ENCODE measurements around the gene DCAF10. TPM values are rescaled to one million over a fixed set of nuclear protein-coding genes. Genes with fewer than 3 reads are reported as not detected.

DCAF10 gene
- total and polyA plus RNA-seq, 2 experiments from 2014 or later: 15.8 to 20.9 TPM

DNA sequence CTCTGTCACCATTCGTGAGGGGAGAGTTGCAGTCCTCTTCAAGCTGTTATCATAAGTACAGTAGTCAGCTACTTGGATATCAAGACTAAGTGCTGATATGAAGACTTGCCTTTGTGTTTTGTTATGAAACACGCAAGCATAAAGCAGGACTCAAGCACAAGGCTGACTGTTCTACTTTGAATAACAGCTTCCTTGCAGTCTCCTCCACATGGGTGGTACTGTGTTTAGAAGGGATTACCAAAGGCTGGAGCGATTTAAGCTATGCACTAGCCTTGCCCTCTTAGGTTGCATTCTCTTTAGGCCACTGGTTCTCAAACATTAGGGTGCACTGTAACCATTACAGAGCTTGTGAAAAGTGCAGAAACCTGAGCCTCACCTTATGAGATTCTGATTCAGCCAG lies 61.9 kb downstream of the DCAF10 start:
- Histone ChIP-seq H3F3A (ENCODE audit: insufficient read depth) (peaks cover 15% of the 10 kb centered on the region; the same call in 1 of the 2 replicates), H3K4me2 (ENCODE audit: unreplicated experiment) (no peak overlapping the region), H3K9me3 (ENCODE audit: low read depth) (no peaks in the 10 kb centered on the region), H3K79me2 (ENCODE audit: insufficient read depth) (peaks cover 7% of the 10 kb centered on the region), H3K4me1 (ENCODE audit: insufficient read depth) (no peaks in the 10 kb centered on the region), H3K9me2 (ENCODE audit: insufficient read depth) (no peaks in the 10 kb centered on the region), H3K36me3 (ENCODE audit: low read depth) (peaks cover 41% of the 10 kb centered on the region), H3K27me3 (replicated peaks; ENCODE audit: insufficient read depth) (no peaks in the 10 kb centered on the region), H3K4me3 (no peak overlapping the region), H2AFZ (no peak overlapping the region), H3K27ac (no peak overlapping the region), H4K20me1 (ENCODE audit: insufficient read depth) (no peaks in the 10 kb centered on the region), H3K9ac (no peak overlapping the region)
- TF ChIP-seq EZH2phosphoT487 (IDR thresholded peaks at IDR 0.05; ENCODE audit: insufficient read depth, low read depth) (no peak), EZH2 (IDR thresholded peaks at IDR 0.05; ENCODE audit: insufficient read depth, poor library complexity, severe bottlenecking) (no peak)
- no peak for DNase-seq
- 95 to 98% methylated on average over 3 of the region's 3 CpGs for WGBS, 2 experiments (ENCODE audit: low coverage in 1 of 2, low lambda C conversion rate in 2 of 2, missing lambda C conversion rate in 2 of 2)
- in situ Hi-C loops (cut with MboI): no loop called here

DNA sequence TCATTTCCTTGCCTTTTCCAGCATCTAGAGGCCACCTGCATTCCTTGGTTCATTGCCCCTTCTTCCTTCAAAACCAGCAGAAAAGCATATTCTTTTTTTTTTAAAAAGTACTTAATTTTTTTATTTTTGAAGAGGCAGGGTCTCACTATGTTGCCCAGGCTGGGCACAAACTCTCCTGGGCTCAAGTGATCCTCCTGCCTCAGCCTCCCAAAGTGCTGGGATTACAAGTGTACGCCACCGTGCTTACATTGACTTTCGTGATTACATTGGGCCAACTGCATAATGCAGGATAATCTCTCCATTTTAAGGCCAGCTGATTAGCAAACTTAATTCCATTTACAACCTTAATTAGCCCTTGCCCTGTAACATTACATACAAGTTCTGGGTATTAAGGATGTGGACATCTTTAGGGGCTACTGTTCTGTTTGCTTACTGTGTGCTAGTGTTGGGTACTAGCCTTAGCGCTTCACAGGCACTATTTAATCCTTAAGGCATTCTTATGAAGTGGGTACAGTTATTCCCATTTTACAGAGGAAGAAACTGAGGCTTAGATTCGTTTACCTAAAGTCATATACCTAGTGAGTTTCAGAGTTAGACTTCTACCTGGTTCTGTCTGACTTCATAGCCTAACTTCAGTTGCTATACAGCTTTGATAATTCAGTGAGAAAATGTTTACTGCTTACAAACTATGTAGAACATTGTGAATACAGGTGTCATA lies 69.6 kb downstream of the DCAF10 start:
- Histone ChIP-seq H3F3A (ENCODE audit: insufficient read depth) (peaks cover 14% of the 10 kb centered on the region), H4K20me1 (ENCODE audit: insufficient read depth) (no peaks in the 10 kb centered on the region), H3K36me3 (ENCODE audit: low read depth) (peaks cover 15% of the 10 kb centered on the region), H3K27me3 (replicated peaks; ENCODE audit: insufficient read depth) (no peaks in the 10 kb centered on the region), H3K27ac (no peak overlapping the region), H3K9me3 (ENCODE audit: low read depth) (no peaks in the 10 kb centered on the region), H3K4me3 (no peak overlapping the region), H3K4me2 (ENCODE audit: unreplicated experiment) (no peak overlapping the region), H3K9ac (no peak overlapping the region), H2AFZ (no peak overlapping the region), H3K4me1 (ENCODE audit: insufficient read depth) (no peaks in the 10 kb centered on the region), H3K79me2 (ENCODE audit: insufficient read depth) (no peaks in the 10 kb centered on the region), H3K9me2 (ENCODE audit: insufficient read depth) (no peaks in the 10 kb centered on the region)
- WGBS, 2 experiments (ENCODE audit: low coverage in 1 of 2, low lambda C conversion rate in 2 of 2, missing lambda C conversion rate in 2 of 2): 97 to 99% methylated on average over 5 of the region's 5 CpGs
- no peak for DNase-seq
- TF ChIP-seq EZH2phosphoT487 (IDR thresholded peaks at IDR 0.05; ENCODE audit: insufficient read depth, low read depth) (no peak), EZH2 (IDR thresholded peaks at IDR 0.05; ENCODE audit: insufficient read depth, poor library complexity, severe bottlenecking) (no peak)
- in situ Hi-C loops (cut with MboI): no loop called here

DNA sequence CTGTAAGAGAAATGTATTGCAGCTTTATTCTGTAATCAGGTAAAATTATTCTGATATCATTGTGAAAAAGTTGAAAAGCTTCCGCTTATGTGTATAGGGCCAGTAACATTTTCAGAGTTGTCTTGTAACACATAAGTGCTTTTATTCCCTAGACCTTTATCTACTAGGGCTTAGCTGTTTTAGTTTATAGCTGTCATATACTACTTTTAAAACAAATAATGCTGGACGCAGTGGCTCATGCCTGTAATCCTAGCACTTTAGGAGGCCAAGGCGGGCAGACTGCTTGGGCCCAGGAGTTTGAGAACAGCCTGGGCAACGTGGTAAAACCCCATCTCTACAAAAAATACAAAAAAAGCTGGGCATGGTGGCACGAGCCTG lies 70.2 kb downstream of the DCAF10 start:
- 82 to 87% methylated on average over 5 of the region's 5 CpGs for WGBS, 2 experiments (ENCODE audit: low coverage in 1 of 2, low lambda C conversion rate in 2 of 2, missing lambda C conversion rate in 2 of 2)
- DNase-seq: no peak
- no peak overlapping the region for H3K9ac ChIP-seq
- in situ Hi-C loops (cut with MboI): no loop called here
- no peak overlapping the region for H2AFZ ChIP-seq
- H3K9me3 ChIP-seq (ENCODE audit: low read depth): no peaks in the 10 kb centered on the region
- TF ChIP-seq EZH2phosphoT487 (IDR thresholded peaks at IDR 0.05; ENCODE audit: insufficient read depth, low read depth) (no peak), EZH2 (IDR thresholded peaks at IDR 0.05; ENCODE audit: insufficient read depth, poor library complexity, severe bottlenecking) (no peak)
- no peaks in the 10 kb centered on the region for H4K20me1 ChIP-seq (ENCODE audit: insufficient read depth)
- no peak overlapping the region for H3K4me3 ChIP-seq
- no peaks in the 10 kb centered on the region for H3K27me3 ChIP-seq (replicated peaks; ENCODE audit: insufficient read depth)
- H3F3A ChIP-seq (ENCODE audit: insufficient read depth): peaks cover 9% of the 10 kb centered on the region; the same call in 1 of the 2 replicates
- no peak overlapping the region for H3K4me2 ChIP-seq (ENCODE audit: unreplicated experiment)
- H3K79me2 ChIP-seq (ENCODE audit: insufficient read depth): no peaks in the 10 kb centered on the region
- H3K36me3 ChIP-seq (ENCODE audit: low read depth): peaks cover 14% of the 10 kb centered on the region
- no peak overlapping the region for H3K27ac ChIP-seq
- no peaks in the 10 kb centered on the region for H3K9me2 ChIP-seq (ENCODE audit: insufficient read depth)
- no peaks in the 10 kb centered on the region for H3K4me1 ChIP-seq (ENCODE audit: insufficient read depth)

DNA sequence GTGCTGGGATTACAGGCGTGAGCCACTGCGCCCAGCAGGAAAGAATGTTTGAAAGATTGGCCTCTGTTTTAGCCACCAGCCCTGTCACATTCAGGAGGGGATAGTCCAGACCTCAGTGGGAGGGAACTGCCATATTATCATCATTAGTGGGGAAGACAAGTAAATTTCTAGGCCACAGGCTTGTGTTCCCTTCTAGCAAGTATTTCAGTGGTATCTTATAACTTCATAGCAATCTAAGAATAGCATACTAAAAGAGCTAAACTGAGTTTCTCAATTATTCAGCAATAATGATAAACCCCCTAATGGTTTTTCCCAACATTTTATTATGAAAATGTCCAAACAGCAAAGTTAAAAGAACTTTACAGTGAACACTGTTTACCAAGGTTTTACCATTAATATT lies 73.4 kb downstream of the DCAF10 start:
- H3K4me1 ChIP-seq (ENCODE audit: insufficient read depth): no peaks in the 10 kb centered on the region
- in situ Hi-C loops (cut with MboI): no loop called here
- no peak for DNase-seq
- no peaks in the 10 kb centered on the region for H3K9me2 ChIP-seq (ENCODE audit: insufficient read depth)
- no peaks in the 10 kb centered on the region; the same call in 1 of the 2 replicates for H3F3A ChIP-seq (ENCODE audit: insufficient read depth)
- no peak overlapping the region for H2AFZ ChIP-seq
- TF ChIP-seq EZH2 (IDR thresholded peaks at IDR 0.05; ENCODE audit: insufficient read depth, poor library complexity, severe bottlenecking): no peak
- TF ChIP-seq EZH2phosphoT487 (IDR thresholded peaks at IDR 0.05; ENCODE audit: insufficient read depth, low read depth): no peak
- no peaks in the 10 kb centered on the region for H3K9me3 ChIP-seq (ENCODE audit: low read depth)
- H3K27me3 ChIP-seq (replicated peaks; ENCODE audit: insufficient read depth): no peaks in the 10 kb centered on the region
- no peak overlapping the region for H3K27ac ChIP-seq
- no peak overlapping the region for H3K4me3 ChIP-seq
- no peaks in the 10 kb centered on the region for H3K79me2 ChIP-seq (ENCODE audit: insufficient read depth)
- H3K4me2 ChIP-seq (ENCODE audit: unreplicated experiment): no peak overlapping the region
- no peak overlapping the region for H3K9ac ChIP-seq
- no peaks in the 10 kb centered on the region for H3K36me3 ChIP-seq (ENCODE audit: low read depth)
- H4K20me1 ChIP-seq (ENCODE audit: insufficient read depth): no peaks in the 10 kb centered on the region
- WGBS, 2 experiments (ENCODE audit: low coverage in 1 of 2, low lambda C conversion rate in 2 of 2, missing lambda C conversion rate in 2 of 2): 85 to 94% methylated on average over 2 of the region's 2 CpGs
